ENCODE data around the gene LAPTM5. TPM values are rescaled to one million over a fixed set of nuclear protein-coding genes. Genes with fewer than 3 reads are reported as not detected.

LAPTM5 gene
- total and polyA plus RNA-seq, 8 donors, result 4.6 to 48.4 (median 35.4) TPM

- Histone ChIP-seq H3K9me3 (no peaks in the 10 kb centered on the region), H3K4me3 (no peak overlapping the region), H3K36me3 (no peaks in the 10 kb centered on the region), H3K27ac (no peak overlapping the region), H3K4me1 (peaks cover 0 to 22% (median 9%) of the 10 kb centered on the region in 4 donors), H3K27me3 (peaks cover 0 to 17% (median 0%) of the 10 kb centered on the region in 3 donors)
- WGBS, 5 donors, result 41 to 54% (median 50%) methylated on average over 8 of the region's 8 CpGs
- DNase-seq, result no peak
- TF ChIP-seq POLR2AphosphoS5 (IDR thresholded peaks at IDR 0.05), result no peak
- no peak for TF ChIP-seq POLR2A (IDR thresholded peaks at IDR 0.05)
- intact Hi-C loops (cut with DNase I; ENCODE audit: low total_unique reads), result loop anchor here (10.0 kb wide), 1 partner anchor 1474 kb away; the partner anchor contains the start of genes MECR and PTPRU
Measured at GRCh38 chr1:30708361-30708728, 49.2 kb downstream of the LAPTM5 start.

- H3K9me3 ChIP-seq, result no peaks in the 10 kb centered on the region
- H3K4me3 ChIP-seq, result no peak overlapping the region
- WGBS, 5 donors, result 44 to 58% (median 52%) methylated on average over 12 to 16 of the region's 16 CpGs
- TF ChIP-seq CTCF (IDR thresholded peaks at IDR 0.05) (peak in 5 of 7 experiments; percentile 54 to 92 (median 73)), POLR2AphosphoS5 (IDR thresholded peaks at IDR 0.05) (no peak)
- DNase-seq, result peak; percentile 70 to 90
- no peaks in the 10 kb centered on the region for H3K36me3 ChIP-seq
- H3K27me3 ChIP-seq, result peaks cover 0 to 17% (median 0%) of the 10 kb centered on the region in 3 donors
- intact Hi-C loops (cut with DNase I; ENCODE audit: low total_unique reads), result loop anchor here (10.0 kb wide), 1 partner anchor 1473 kb away; the partner anchor contains the start of genes MECR and PTPRU
- H3K27ac ChIP-seq, result no peak overlapping the region
- peaks cover 0 to 20% (median 9%) of the 10 kb centered on the region in 4 donors for H3K4me1 ChIP-seq
Measured at GRCh38 chr1:30707412-30708360, 49.9 kb downstream of the LAPTM5 start.

- Histone ChIP-seq H3K27ac (no peak overlapping the region), H3K9me3 (no peaks in the 10 kb centered on the region), H3K27me3 (peaks cover 0 to 17% (median 0%) of the 10 kb centered on the region in 3 donors), H3K36me3 (no peaks in the 10 kb centered on the region), H3K4me3 (no peak overlapping the region), H3K4me1 (peaks cover 0 to 20% (median 9%) of the 10 kb centered on the region in 4 donors)
- DNase-seq, result peak in 1 of 2 donors; percentile 43
- no peak for TF ChIP-seq POLR2AphosphoS5 (IDR thresholded peaks at IDR 0.05)
- no peak for TF ChIP-seq POLR2A (IDR thresholded peaks at IDR 0.05)
- TF ChIP-seq EP300 (IDR thresholded peaks at IDR 0.05), result no peak
- no peak for TF ChIP-seq CTCF (IDR thresholded peaks at IDR 0.05)
- intact Hi-C loops (cut with DNase I; ENCODE audit: low total_unique reads), result loop anchor here (10.0 kb wide), 1 partner anchor 1472 kb away; the partner anchor contains the start of genes MECR and PTPRU
- WGBS, 5 donors, result 12 to 28% (median 21%) methylated on average over 9 of the region's 9 CpGs
Measured at GRCh38 chr1:30706528-30706927, 51.0 kb downstream of the LAPTM5 start.

- Histone ChIP-seq H3K4me3 (no peak overlapping the region), H3K9me3 (no peaks in the 10 kb centered on the region), H3K27ac (no peak overlapping the region), H3K27me3 (peaks cover 0 to 17% (median 0%) of the 10 kb centered on the region in 3 donors), H3K4me1 (peaks cover 0 to 20% (median 9%) of the 10 kb centered on the region in 4 donors), H3K36me3 (no peaks in the 10 kb centered on the region)
- intact Hi-C loops (cut with DNase I; ENCODE audit: low total_unique reads), result loop anchor here (10.0 kb wide), 1 partner anchor 1471 kb away; the partner anchor contains the start of genes MECR and PTPRU
- no peak for TF ChIP-seq EP300 (IDR thresholded peaks at IDR 0.05)
- TF ChIP-seq POLR2A (IDR thresholded peaks at IDR 0.05), result no peak
- no peak for TF ChIP-seq POLR2AphosphoS5 (IDR thresholded peaks at IDR 0.05)
- no peak for TF ChIP-seq CTCF (IDR thresholded peaks at IDR 0.05)
- no peak for DNase-seq
- 55 to 79% (median 78%) methylated on average over 4 of the region's 4 CpGs for WGBS, 5 donors
Measured at GRCh38 chr1:30705698-30706097, 51.9 kb downstream of the LAPTM5 start.
